A673 (cell line): Measurements from ENCODE around the gene SDSL. TPM values are rescaled to one million over a fixed set of nuclear protein-coding genes. Genes with fewer than 3 reads are reported as not detected.

ENCODE experiments used
- BruUV-seq: library from RNA; stranded (reverse); fragments of 400-500 nt; replicated peaks from 2 replicates; lab custom pipeline; 2021; lab: Mats Ljungman, UMichigan
- CTCF ChIA-PET: fragments of 300-600 bp; sonication (Branson Sonifier 250); formaldehyde crosslinking; loops from one replicate; lab custom pipeline; 2022; ENCODE audit warnings: antibody characterized with exemption; lab: Charles Lee
- POLR2A ChIA-PET: fragments of 300-600 bp; sonication (Branson Sonifier 250); formaldehyde crosslinking; loops from one replicate; lab custom pipeline; 2022; ENCODE audit warnings: antibody characterized with exemption; ENCODE audit not compliant: low non-redundant PET; lab: Charles Lee
- DNase-seq: peaks from one replicate; pipeline ENCODE4 v3.0.0-alpha.2; 2015; ENCODE audit warnings: low spot score
- H3K27ac ChIP-seq: fragments of 200-600 bp; sonication (generic); 2 replicates; pipeline ENCODE4 v1.5.1; 2016; ENCODE audit warnings: mixed run types, low read depth, mild to moderate bottlenecking, mixed read lengths, antibody characterized with exemption, low read length; ENCODE audit not compliant: poor library complexity, severe bottlenecking
- H3K27me3 ChIP-seq: fragments of 200-600 bp; sonication (generic); replicated peaks from 2 replicates; pipeline ENCODE4 v1.6.1; 2017; ENCODE audit warnings: mixed run types, low read depth, mild to moderate bottlenecking, mixed read lengths, antibody characterized with exemption, low read length; ENCODE audit not compliant: insufficient read depth, poor library complexity
- H3K36me3 ChIP-seq: fragments of 200-600 bp; sonication (generic); 2 replicates; pipeline ENCODE4 v1.6.1; 2016; ENCODE audit warnings: mixed run types, mild to moderate bottlenecking, mixed read lengths, antibody characterized with exemption, low read length; ENCODE audit not compliant: insufficient read depth, poor library complexity, severe bottlenecking
- H3K4me1 ChIP-seq: fragments of 200-600 bp; sonication (generic); 2 replicates; pipeline ENCODE4 v1.6.1; 2017; ENCODE audit warnings: mixed run types, mild to moderate bottlenecking, mixed read lengths, antibody characterized with exemption, low read length; ENCODE audit not compliant: insufficient read depth, poor library complexity, severe bottlenecking
- H3K4me3 ChIP-seq: fragments of 200-600 bp; sonication (generic); 2 replicates; pipeline ENCODE4 v1.5.1; 2016; ENCODE audit warnings: low read depth, mixed run types, mild to moderate bottlenecking, mixed read lengths, low read length; ENCODE audit not compliant: poor library complexity, severe bottlenecking
- H3K9me3 ChIP-seq: fragments of 200-600 bp; sonication (generic); 2 replicates; pipeline ENCODE4 v1.6.1; 2016; ENCODE audit warnings: mixed run types, low read depth, mild to moderate bottlenecking, mixed read lengths, antibody characterized with exemption, low read length; ENCODE audit not compliant: poor library complexity, severe bottlenecking
- CTCF ChIP-seq: fragments of 300-800, 200-600 bp; sonication (generic); conservative IDR thresholded peaks from 2 replicates; pipeline ENCODE4 v1.5.1; 2017; ENCODE audit warnings: low read depth, mild to moderate bottlenecking, antibody characterized with exemption, low read length, moderate library complexity, mixed read lengths
- EZH2 ChIP-seq: fragments of 200-600 bp; sonication (generic); IDR thresholded peaks from 2 replicates; pipeline ENCODE4 v1.6.1; 2017; ENCODE audit warnings: borderline replicate concordance, low read depth, mild to moderate bottlenecking, mixed read lengths, antibody characterized with exemption, low read length; ENCODE audit not compliant: poor library complexity, severe bottlenecking
- intact Hi-C: fragments of 100-400 bp; cut with micrococcal nuclease; formaldehyde crosslinking; loops from one replicate; pipeline ENCODE4 v1.10.0; 2022; ENCODE audit not compliant: unreplicated experiment
- total RNA-seq: library from RNA; stranded (reverse); gene quantifications from 2 replicates; pipeline ENCODE4 v1.2.3, GENCODE V29; 2021

Gene SDSL
- total RNA-seq, 1 experiment from 2014 or later = 0.37 TPM

- Histone ChIP-seq H3K27ac (no peak overlapping the region), H3K27me3 (no peaks in the 10 kb centered on the region), H3K4me1 (no peaks in the 10 kb centered on the region), H3K9me3 (no peaks in the 10 kb centered on the region), H3K4me3 (no peak overlapping the region), H3K36me3 (peaks cover 4% of the 10 kb centered on the region)
- DNase-seq = no peak
- intact Hi-C loops = no loop called here
- TF ChIP-seq EZH2 = no peak
- no peak for TF ChIP-seq CTCF
- no TSS peak for BruUV-seq
- POLR2A ChIA-PET = no interaction called here
- CTCF ChIA-PET = no interaction called here
Observed at GRCh38 chr12:113390064-113391043, 31.8 kb upstream of the SDSL start.

DNA sequence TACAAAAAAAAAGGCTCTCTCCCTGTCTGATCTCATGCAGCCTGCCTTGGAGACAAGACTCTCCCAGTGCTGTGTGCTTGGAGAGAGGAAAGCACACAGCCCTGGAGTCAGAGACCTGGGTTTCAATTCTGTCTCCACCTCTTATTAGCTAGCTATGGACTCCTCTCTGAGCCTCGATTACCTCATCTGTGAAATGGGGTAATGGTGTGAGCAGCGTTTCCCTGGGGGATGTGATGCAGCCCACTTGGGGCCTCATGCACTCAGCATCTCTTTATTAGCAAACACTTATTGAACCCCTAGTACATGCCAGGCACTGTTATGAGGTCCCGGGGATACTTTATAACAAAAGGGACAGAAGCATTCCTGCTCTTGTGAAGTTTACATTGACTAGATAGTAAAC lies 31.0 kb upstream of the SDSL start:
- no peak for TF ChIP-seq EZH2
- TF ChIP-seq CTCF = no peak

GRCh38 chr12:113391650-113392337 lies 30.4 kb upstream of the SDSL start:
- DNase-seq = no peak
- Histone ChIP-seq H3K27me3 (no peaks in the 10 kb centered on the region), H3K4me1 (no peaks in the 10 kb centered on the region), H3K27ac (no peak overlapping the region), H3K36me3 (peaks cover 4% of the 10 kb centered on the region), H3K4me3 (no peak overlapping the region), H3K9me3 (no peaks in the 10 kb centered on the region)
- ChIA-PET POLR2A (no interaction called here), CTCF (interaction anchor here (0.5 kb wide), 1 partner anchor 146 kb away, joined by 13 read pairs; no protein-coding TSS in a partner anchor)
- TF ChIP-seq EZH2 (no peak), CTCF (no peak)
- intact Hi-C loops = no loop called here
- BruUV-seq = no TSS peak

More for the DNA sequence above, 31.0 kb upstream of the SDSL start:
- no peak overlapping the region for H3K27ac ChIP-seq
- ChIA-PET POLR2A (no interaction called here), CTCF (no interaction called here)
- H3K9me3 ChIP-seq = no peaks in the 10 kb centered on the region
- H3K4me1 ChIP-seq = no peaks in the 10 kb centered on the region
- no peaks in the 10 kb centered on the region for H3K27me3 ChIP-seq
- intact Hi-C loops = no loop called here
- peaks cover 4% of the 10 kb centered on the region for H3K36me3 ChIP-seq
- no peak overlapping the region for H3K4me3 ChIP-seq
- no TSS peak for BruUV-seq
- no peak for DNase-seq
